Esophagus squamous epithelium (tissue), 4 donors: ENCODE results near the gene MICAL3.

ENCODE experiments used
- POLR2A ChIP-seq, 4 donors: fragments of 450-650 bp; IDR thresholded peaks; one replicate each; pipeline ENCODE4 v1.6.1; 2017; ENCODE audit warnings: antibody characterized with exemption in 4 of 4, mild to moderate bottlenecking in 4 of 4, moderate library complexity in 3 of 4
- TF ChIP-seq, protein P1 (sequence below), 6 experiments: fragments of 450-650 bp in 4 of 6; fragments of 200-600 bp in 2 of 6; sonication (generic) in 2 of 6; IDR thresholded peaks; one replicate each; pipeline ENCODE4 v1.5.1; 2016 to 2019; ENCODE audit warnings: antibody characterized with exemption in 6 of 6, mild to moderate bottlenecking in 4 of 6, moderate library complexity in 4 of 6

DNA sequence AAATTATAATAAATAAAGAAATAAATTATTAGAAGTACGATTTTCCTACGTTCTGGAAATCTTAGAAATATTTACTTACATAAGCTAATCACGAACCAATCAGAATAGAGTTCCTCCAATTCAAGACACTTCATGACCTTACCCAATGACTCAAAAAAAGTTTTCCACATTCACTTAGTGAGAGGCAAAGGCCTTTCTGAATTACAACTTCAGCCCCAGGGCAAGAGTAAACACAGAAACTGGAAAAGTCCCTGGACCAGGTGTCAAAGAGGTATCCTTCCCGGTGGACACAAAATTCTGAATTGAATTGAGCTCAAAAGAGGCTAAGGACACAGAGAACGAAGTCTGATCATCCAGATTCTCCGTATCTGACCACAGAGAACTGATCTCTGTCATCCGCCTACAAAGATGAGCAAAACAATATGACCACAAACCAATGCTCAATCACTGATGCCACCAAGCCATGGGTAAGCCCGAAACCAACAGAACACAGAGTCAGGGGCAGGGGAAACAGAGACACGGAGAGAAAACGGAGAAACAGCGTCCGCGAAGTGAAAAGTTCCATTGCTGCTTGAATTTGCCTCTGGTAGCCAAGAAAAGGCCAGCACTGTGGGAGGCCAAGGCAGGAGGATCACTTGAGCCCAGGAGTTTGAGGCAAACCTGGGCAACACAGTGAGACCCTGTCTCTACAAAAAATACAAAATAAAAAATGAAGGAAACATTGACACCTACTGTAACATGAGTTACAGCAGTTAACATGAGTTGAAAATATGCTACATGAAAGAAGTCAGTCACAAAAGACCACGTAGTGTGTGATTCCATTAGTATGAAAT, 256.9 kb downstream of the MICAL3 start:
- TF ChIP-seq, protein P1, sequence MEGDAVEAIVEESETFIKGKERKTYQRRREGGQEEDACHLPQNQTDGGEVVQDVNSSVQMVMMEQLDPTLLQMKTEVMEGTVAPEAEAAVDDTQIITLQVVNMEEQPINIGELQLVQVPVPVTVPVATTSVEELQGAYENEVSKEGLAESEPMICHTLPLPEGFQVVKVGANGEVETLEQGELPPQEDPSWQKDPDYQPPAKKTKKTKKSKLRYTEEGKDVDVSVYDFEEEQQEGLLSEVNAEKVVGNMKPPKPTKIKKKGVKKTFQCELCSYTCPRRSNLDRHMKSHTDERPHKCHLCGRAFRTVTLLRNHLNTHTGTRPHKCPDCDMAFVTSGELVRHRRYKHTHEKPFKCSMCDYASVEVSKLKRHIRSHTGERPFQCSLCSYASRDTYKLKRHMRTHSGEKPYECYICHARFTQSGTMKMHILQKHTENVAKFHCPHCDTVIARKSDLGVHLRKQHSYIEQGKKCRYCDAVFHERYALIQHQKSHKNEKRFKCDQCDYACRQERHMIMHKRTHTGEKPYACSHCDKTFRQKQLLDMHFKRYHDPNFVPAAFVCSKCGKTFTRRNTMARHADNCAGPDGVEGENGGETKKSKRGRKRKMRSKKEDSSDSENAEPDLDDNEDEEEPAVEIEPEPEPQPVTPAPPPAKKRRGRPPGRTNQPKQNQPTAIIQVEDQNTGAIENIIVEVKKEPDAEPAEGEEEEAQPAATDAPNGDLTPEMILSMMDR (IDR thresholded peaks at IDR 0.05), result no peak
- no peak for TF ChIP-seq POLR2A (IDR thresholded peaks at IDR 0.05)
